ENCODE data around the gene PTPRD. TPM values are rescaled to one million over a fixed set of nuclear protein-coding genes. Genes with fewer than 3 reads are reported as not detected.

The PTPRD gene
- total RNA-seq, 1 experiment from 2014 or later: not detected

DNA sequence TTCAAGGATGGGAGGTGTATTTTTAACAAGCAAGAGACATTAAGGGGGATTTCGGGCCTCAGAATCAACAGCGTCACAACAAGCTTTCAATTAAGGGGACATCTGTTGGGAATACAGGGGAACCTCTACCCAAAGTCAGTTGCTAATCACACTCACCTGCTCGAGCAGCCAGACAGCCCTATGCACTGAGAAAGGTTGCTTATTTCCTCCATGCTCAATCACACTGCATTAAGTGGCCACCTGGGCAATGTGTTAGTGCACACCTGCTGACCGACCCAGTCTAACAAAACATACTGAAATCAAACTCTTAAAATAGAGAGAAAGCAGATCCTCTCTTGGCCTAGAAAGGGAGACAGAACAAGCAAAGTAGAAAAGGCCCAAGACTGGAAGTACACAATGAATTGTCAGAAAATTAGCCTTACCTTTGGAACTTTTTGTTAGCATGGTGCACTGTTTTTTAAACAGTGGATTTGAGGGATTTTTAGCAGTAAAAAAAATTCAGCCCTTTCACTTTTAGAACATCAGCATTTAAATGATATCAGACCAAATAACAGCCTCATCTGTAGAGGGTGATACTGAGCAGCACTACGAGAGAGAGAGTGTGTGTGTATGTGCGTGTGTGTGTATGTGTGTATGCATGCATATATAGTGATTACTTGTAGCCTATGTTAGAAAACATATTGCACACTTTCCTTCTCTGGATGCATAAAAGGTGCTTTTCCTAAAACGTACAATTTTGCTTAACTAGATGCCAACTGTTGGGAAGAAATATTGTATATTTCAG is 1694.7 kb downstream of the PTPRD start:
- TF ChIP-seq, protein P1, sequence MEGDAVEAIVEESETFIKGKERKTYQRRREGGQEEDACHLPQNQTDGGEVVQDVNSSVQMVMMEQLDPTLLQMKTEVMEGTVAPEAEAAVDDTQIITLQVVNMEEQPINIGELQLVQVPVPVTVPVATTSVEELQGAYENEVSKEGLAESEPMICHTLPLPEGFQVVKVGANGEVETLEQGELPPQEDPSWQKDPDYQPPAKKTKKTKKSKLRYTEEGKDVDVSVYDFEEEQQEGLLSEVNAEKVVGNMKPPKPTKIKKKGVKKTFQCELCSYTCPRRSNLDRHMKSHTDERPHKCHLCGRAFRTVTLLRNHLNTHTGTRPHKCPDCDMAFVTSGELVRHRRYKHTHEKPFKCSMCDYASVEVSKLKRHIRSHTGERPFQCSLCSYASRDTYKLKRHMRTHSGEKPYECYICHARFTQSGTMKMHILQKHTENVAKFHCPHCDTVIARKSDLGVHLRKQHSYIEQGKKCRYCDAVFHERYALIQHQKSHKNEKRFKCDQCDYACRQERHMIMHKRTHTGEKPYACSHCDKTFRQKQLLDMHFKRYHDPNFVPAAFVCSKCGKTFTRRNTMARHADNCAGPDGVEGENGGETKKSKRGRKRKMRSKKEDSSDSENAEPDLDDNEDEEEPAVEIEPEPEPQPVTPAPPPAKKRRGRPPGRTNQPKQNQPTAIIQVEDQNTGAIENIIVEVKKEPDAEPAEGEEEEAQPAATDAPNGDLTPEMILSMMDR (IDR thresholded peaks at IDR 0.05; ENCODE audit: unreplicated experiment): no peak
- Mint-ChIP-seq H3K9me3 (ENCODE audit: unreplicated experiment) (peaks cover 7% of the 10 kb centered on the region), H3K36me3 (ENCODE audit: insufficient read depth, unreplicated experiment) (no peaks in the 10 kb centered on the region), H3K4me3 (ENCODE audit: unreplicated experiment) (no peak overlapping the region), H3K4me1 (ENCODE audit: insufficient read depth, unreplicated experiment) (no peaks in the 10 kb centered on the region), H3K27me3 (ENCODE audit: insufficient read depth, unreplicated experiment) (no peaks in the 10 kb centered on the region), H3K27ac (ENCODE audit: low read depth, unreplicated experiment) (no peak overlapping the region)
- ChIA-PET CTCF (interaction anchor here (0.6 kb wide), 1 partner anchor 1042 kb away, joined by 3 read pairs; no protein-coding TSS in a partner anchor), POLR2A (no interaction called here)
- DNase-seq (ENCODE audit: unreplicated experiment): no peak
- no TSS peak for BruUV-seq (replicated peaks)
- intact Hi-C loops (cut with micrococcal nuclease): no loop called here

DNA sequence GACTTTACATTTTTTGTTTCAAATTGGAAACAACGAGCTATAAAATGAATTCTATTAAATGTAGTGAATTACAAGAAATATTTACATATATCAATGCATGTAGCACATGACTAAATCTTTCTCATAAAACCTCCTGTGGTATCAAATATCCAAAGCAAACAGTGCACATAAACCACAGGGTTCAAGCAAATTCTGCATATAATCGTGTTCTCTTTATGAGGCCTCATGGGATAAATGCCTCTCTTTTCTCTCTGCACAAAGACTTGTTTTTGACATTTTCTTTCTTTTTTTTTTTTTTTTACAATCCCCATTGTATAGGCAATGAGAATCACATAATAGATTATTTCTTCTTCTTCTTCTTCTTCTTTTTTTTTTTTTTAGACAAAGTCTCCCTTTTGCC is 1696.0 kb downstream of the PTPRD start:
- H3K36me3 Mint-ChIP-seq (ENCODE audit: insufficient read depth, unreplicated experiment): no peaks in the 10 kb centered on the region
- H3K27ac Mint-ChIP-seq (ENCODE audit: low read depth, unreplicated experiment): no peak overlapping the region
- peaks cover 7% of the 10 kb centered on the region for H3K9me3 Mint-ChIP-seq (ENCODE audit: unreplicated experiment)
- DNase-seq (ENCODE audit: unreplicated experiment): no peak
- no peaks in the 10 kb centered on the region for H3K4me1 Mint-ChIP-seq (ENCODE audit: insufficient read depth, unreplicated experiment)
- TF ChIP-seq, protein P1 (IDR thresholded peaks at IDR 0.05; ENCODE audit: unreplicated experiment): no peak
- no peak overlapping the region for H3K4me3 Mint-ChIP-seq (ENCODE audit: unreplicated experiment)
- intact Hi-C loops (cut with micrococcal nuclease): no loop called here
- BruUV-seq (replicated peaks): no TSS peak
- H3K27me3 Mint-ChIP-seq (ENCODE audit: insufficient read depth, unreplicated experiment): no peaks in the 10 kb centered on the region
- POLR2A ChIA-PET: no interaction called here
- CTCF ChIA-PET: interaction anchor here (0.6 to 1.2 kb wide), 4 partner anchors 67 to 1623 kb away, joined by 3 to 4 read pairs (median 3); no protein-coding TSS in a partner anchor

DNA sequence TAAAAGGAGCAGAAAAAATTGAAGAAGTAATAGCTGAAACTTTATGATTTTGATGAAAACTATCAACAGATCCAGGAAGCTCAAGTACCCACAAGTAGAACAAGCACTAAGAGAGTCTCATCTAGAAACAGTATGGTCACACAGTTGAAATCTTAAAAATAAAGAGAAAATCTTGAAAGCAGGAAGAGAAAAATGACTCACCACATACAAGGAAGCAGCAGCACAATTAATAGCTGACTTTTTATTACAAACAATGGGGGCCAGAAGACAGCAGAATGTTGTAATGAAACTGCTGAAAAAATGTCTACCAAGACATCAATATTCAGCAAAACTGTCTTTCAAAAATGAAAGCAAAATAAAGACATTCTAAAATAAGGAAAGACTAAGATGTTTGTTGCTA is 1704.9 kb downstream of the PTPRD start:
- TF ChIP-seq, protein P1 (IDR thresholded peaks at IDR 0.05; ENCODE audit: unreplicated experiment): no peak
- intact Hi-C loops (cut with micrococcal nuclease): no loop called here
- no peak for DNase-seq (ENCODE audit: unreplicated experiment)

DNA sequence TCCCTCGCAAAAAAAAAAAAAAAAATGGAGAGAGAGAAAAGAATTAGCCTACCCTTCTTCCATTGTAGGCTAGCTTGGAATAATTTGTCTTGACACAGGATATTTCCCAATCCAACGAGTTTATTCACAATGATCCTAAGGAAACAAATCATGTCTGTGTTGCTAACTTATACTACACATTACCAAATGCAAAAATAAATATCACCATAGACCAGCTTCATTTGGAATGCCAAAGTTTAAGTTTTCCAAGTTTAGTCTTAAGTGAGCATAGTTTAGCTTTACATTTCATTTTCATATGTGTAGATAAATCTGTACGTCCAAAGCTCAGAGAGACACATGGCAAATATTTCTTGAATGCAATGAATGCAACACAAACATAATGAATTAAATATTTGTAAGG is 1707.1 kb downstream of the PTPRD start:
- Mint-ChIP-seq H3K4me3 (ENCODE audit: unreplicated experiment) (no peak overlapping the region), H3K27me3 (ENCODE audit: insufficient read depth, unreplicated experiment) (no peaks in the 10 kb centered on the region), H3K9me3 (ENCODE audit: unreplicated experiment) (peaks cover 22% of the 10 kb centered on the region), H3K36me3 (ENCODE audit: insufficient read depth, unreplicated experiment) (no peaks in the 10 kb centered on the region), H3K4me1 (ENCODE audit: insufficient read depth, unreplicated experiment) (peaks cover 16% of the 10 kb centered on the region), H3K27ac (ENCODE audit: low read depth, unreplicated experiment) (no peak overlapping the region)
- ChIA-PET CTCF (interaction anchor here (0.6 to 1.1 kb wide), 2 partner anchors 10 to 223 kb away, joined by 3 to 7 read pairs; no protein-coding TSS in a partner anchor), POLR2A (no interaction called here)
- no peak for DNase-seq (ENCODE audit: unreplicated experiment)
- intact Hi-C loops (cut with micrococcal nuclease): no loop called here
- TF ChIP-seq, protein P1 (IDR thresholded peaks at IDR 0.05; ENCODE audit: unreplicated experiment): no peak
- no TSS peak for BruUV-seq (replicated peaks)

More for the DNA sequence above, 1704.9 kb downstream of the PTPRD start:
- Mint-ChIP-seq H3K4me3 (ENCODE audit: unreplicated experiment) (no peak overlapping the region), H3K4me1 (ENCODE audit: insufficient read depth, unreplicated experiment) (peaks cover 16% of the 10 kb centered on the region), H3K27me3 (ENCODE audit: insufficient read depth, unreplicated experiment) (no peaks in the 10 kb centered on the region), H3K36me3 (ENCODE audit: insufficient read depth, unreplicated experiment) (no peaks in the 10 kb centered on the region), H3K27ac (ENCODE audit: low read depth, unreplicated experiment) (no peak overlapping the region), H3K9me3 (ENCODE audit: unreplicated experiment) (peaks cover 22% of the 10 kb centered on the region)
- POLR2A ChIA-PET: no interaction called here
- CTCF ChIA-PET: interaction anchor here (0.7 kb wide), 2 partner anchors 26 to 44 kb away, joined by 3 read pairs; no protein-coding TSS in a partner anchor
- no TSS peak for BruUV-seq (replicated peaks)
